Stimulated activated CD8-positive, alpha-beta memory T cell treated with anti-CD3 and anti-CD28 coated beads, Interleukin-12 subunit alpha, Interleukin-12 subunit beta, amount 100 ng/mL, for 24 hours (primary cell): Measurements from ENCODE around the gene ATP13A1.
A peak's percentile ranks its signal among the peaks of the same experiment; 100 is the strongest.

ENCODE experiments used
- DNase-seq: peaks from one replicate; pipeline ENCODE4 v3.0.0-alpha.2; 2020; ENCODE audit errors: extremely low read depth

The ATP13A1 gene

DNA sequence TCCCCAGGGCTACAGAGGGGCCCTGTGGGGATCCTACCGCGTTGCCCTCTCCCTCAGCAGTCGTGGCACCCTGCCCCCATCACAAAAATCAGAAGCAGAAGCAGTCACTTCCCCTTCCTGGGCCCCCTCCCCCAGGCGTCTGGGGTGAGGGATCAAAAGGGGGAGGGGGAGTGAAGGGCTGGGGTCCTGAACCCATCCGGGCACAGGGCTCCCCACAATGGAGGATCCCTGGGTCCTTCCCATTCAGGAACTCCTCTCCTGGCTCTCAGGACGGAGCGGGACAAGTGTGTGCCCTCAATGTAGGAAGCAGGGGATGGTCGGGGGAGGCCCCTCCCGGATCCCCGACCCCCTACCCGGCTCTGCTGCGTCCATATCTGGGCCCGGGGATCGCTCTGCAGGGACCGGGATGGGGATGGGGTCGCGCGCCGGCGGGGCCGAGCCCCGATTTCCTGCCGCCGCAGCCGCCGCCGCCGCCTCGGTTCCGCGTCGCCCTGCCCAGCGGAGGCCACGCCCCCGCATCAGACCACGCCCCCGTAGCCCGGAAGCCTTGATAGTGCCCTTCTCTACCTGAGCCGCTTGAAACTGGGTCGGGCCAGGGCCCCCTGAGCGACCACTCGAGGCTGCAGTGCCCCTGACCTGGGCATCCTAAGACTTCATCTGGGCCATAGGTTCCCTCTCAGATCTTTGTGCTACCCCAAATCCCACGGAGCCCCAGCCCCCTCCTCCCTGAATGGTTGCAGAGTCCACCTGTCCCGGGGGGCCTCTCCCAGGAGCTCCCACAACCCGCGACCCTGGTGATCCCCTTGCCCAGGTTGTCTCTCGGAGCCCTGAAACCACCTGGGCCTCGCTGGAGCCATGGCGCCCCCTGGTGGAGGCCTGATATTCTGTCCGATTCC, 20.1 kb downstream of the ATP13A1 start, which contains the start of gene GMIP:
Gene GMIP (minus strand): TSS at position 500 of the 896 bp plus-strand sequence. CDS start 128 bp downstream, at position 372.
- peak; percentile 66 for DNase-seq

DNA sequence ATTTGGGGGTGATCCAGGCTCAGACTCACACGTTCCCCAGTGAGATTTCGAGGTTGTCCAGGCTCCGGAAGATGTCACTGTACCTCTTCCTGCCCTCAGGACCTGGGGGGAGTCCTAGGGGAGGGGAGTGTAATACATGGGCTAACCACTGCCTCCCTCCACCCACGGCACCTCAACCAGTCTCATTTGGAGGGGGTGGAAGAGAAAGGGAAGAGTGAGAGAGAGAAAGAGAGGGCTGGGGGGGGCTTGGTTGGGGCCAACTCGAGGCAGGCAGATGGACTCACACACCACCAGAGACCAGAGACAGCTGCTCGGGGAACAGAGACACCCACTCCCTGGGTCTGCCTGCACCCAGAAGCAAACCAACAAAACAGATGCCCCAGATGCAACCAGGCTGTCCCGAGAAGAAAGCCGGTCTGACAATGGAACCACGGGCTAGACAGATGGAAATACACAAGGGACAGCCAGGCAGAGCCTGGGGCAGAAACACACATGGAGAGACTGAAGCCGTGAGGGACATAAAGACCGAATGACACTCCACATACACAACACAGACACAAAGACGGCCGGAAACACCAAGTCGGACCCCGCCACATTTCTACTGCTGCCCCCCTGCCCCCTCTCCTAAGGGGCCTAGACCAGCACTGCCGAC, 20.8 kb downstream of the ATP13A1 start:
- peak; percentile 15 for DNase-seq

DNA sequence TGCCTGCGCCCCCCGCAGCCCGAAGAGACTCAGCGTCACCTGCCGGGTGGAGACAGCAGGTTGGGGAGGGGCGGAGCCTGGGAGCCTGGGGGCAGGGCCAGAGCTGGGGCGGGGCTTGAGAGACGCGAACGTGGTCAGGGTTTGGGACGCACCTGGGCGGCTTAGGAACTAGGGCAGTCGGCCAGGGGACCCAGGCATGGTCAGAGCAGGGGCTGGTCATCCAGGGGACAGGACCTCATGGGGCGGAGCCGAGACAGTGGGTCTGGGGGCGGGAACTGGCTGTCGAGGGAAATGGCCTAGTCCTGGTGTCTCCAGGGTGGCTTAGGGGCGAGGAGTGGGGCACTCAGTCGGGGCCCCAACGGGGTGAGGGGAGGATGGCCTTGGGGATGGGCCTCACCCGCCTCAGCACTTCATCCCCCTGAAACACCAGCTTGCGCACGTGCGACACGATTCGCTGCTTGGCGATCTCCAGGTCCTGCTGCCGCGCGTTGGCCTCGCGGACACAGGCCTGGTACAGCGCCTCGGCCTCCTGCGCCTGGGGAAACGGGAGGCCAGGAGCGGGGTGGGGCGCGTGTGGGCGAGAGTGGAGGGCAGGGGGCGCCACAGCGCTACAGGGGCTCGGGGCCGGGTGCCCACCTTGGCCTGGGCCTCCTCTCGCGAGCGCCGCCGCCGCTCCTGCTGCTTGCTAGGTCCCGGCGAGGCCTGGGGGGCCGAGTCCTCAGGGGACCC, 25.8 kb downstream of the ATP13A1 start:
- no peak for DNase-seq

DNA sequence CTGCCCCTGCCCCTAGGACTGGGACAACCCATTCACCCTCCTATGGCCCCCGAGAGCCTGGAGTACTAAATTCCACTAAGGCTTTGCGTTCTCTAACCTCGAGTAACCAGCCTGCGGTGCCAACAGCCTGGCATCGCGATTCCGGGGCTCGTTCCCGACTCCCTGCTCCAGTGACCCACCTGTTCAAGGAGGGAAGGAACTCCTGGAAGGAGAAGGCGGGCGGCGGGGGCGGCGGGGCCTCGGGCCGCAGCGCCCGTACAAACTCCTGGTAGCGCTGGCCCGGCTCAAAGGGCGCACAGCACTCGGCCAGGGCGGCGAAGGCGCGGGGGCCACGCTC, 26.3 kb downstream of the ATP13A1 start:
- no peak for DNase-seq

DNA sequence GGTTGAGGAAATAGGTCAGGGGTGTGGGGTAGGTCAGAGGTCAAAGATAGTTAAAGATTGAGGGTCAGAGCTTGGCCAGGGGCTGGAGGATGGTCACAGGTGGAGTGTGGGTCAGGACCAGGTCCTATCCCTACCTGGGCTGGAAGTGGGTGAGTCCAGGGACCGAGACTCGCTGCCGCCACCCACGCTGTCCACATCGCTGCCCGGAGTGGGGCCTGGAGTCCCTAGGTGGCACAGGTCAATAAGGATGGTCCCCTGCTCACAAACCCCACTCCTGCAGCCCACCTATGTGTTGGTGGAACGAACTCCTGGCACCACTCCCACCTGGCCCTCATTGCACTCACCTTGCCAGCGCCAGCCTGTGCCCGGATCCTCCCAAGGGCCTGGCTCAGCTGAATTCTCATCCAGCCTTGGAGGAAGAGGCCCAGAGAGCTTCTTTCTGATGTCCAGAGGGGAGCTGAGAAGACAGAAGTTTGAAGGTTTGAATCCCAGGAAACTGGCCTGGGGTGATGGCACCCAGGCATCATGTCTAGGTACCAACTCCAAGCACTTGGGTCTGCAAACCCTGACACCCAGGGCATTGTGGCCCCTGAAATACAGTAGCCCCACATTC, 26.8 kb downstream of the ATP13A1 start:
- no peak for DNase-seq

DNA sequence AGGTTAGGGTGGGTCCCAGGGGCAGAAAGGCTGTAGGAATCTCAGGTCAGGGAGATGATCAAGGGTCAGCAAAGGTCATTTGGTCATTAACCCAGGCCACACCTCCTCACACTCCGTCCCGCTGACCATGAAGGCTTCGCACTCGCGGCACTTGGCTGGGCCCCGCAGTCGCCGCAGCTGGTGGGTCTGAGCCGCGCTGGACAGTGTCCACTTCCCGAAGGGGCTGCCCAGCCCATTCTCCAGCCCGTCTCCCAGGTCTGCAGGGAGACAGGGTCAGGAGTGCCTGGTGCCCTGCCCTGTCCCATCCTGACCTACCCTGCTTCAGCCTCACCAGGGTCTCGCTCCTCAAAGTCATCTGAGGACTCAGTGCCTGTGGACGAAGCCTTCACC, 28.2 kb downstream of the ATP13A1 start:
- DNase-seq = no peak

DNA sequence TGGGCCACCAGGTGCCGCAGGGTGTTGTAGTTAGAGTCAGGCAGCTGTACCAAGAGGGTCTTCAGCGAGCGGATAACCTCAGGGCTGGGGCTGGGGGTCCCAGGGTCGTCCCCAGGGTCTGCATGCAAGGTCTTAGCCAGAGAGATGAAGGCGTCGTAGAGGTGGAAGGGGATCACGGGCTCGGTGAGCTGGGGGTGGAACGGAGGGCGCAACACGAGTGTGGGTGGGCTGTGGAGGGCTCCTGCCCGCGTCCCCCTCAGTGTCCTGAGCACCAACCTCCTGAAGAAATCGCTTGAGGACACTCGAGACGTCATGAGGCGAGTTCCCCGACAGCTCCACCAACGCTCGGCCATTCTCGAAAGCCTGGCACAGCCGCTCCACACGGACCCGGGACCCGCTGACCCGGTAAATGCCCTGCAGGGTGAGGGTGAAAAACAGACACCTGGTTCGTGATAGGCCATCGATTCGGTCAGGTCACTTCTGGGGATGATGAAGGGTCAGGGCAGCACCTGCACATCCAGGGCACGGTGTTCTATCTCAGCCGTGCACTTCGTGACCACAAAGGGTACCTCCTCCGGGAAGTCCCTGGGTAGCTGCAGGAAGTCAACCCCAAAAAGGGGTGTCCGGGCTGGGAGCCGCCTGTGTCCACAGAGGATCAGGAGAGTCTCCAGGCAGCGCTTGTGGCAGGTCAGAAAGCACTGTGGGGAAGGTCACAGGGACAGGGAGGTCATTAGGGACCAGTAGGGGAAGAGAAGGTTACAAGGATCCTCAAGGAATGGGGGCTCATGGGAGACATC, 28.8 kb downstream of the ATP13A1 start:
- DNase-seq = no peak

DNA sequence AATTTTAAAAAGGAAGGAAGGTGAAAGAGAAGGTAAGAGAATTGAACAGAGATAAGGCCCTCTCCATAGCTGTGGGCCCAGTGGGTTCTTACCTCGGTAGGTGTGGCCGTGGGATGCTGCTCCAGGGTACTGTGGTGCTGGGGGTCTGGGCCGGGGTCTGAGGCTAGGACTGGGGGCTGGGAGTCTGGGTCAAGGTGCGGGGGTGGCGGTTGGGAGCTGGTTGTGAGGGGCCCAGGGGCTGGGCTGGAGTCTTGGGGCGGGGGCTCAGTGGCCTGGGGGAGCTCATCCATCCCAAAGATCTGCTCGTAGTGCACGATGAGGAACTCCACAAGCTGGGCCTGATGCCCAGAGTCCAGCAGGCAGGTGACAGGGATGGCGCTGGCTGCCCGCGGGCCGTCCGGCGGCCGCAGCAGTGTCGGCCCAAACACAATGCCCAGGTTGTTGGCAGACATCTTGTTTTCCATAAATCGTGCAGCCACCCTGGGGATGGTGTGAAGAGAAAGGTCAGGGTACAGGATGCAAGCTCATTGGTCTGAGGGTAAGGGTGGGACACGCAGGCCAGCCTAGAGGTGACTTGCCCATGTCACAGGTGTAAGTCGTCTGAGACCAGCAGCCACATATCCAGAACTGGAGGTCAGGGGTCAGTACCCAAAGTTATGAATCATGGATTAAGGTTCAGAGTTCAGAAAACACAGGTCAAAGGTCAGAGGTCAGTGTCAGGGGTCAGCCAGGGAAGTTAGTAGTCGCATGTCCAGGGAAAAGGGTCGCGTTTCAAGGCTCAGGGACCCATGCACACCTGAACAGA, 29.6 kb downstream of the ATP13A1 start:
- no peak for DNase-seq

DNA sequence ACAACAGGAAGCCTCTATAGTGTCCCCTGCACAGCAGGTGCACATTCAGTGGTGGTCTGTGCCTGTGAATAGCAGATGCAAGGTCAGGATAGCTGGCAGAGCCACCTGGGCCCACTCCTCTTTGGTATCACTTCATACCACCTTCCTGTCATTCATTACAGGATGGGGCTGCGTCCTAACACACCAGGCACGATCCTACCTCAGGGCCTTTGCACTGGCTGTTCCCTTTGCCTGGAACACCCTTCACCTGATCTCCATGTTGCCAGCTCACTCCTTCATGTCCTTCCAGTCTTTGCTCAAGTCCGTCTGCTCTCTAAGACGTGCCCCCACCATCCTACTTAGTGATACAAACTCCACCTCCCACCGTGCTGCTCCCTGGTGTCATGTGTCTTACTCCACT, 30.8 kb downstream of the ATP13A1 start:
- no peak for DNase-seq

DNA sequence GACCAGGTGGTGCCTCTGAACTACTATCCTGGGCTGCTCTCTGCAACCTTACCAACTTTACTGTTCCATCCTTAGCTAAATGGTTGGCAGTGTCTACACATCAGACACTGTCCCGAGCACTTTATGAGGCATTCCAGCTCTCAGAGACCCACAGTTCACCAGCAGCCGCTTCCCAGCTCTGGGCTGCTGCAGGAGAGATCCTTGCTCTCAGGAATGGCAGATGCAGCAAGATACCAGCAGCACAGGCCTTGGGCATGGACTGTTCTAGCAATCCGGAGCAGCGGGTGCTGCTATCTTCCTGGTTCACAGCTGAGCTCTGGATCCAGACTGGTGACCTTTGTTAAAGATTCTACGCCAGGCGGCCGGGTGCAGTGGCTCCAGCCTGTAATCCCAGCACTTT, 32.1 kb downstream of the ATP13A1 start:
- no peak for DNase-seq

DNA sequence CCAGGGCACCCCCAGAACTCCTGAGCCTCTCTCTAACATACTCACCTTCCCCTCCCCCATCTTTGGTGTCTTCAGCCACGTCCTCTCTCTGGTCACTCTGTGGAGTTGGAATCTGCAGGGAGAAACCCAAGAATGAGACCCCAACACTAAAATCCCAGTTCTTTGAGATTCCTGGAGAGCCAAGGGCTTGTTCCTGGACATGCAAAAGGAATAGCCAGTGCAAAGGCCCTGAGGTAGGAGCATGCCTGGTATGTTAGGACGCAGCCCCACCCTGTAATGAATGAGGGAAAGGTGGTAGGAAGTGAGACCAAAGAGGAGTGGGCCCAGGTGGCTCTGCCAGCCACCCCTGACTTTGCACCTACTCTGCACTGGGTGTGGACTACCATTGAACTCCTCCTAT, 33.0 kb downstream of the ATP13A1 start:
- DNase-seq = no peak

DNA sequence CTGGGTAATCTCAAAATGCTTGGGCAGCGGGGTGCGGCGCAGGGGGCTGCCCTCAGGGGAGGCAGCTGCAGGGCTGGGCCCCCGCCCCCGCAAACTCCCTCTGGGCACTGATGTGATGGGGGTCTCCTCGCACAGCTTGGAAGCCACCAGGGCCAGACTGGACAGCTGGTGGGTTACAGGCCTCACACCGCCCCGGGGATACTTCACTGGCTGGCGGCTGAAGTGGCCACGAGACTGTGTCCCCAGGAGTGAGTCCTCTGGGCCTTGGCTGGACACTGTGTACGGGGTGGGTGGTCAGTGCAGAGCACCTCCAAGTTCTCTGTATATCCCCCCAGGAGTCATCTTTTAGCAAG, 33.4 kb downstream of the ATP13A1 start:
- no peak for DNase-seq

DNA sequence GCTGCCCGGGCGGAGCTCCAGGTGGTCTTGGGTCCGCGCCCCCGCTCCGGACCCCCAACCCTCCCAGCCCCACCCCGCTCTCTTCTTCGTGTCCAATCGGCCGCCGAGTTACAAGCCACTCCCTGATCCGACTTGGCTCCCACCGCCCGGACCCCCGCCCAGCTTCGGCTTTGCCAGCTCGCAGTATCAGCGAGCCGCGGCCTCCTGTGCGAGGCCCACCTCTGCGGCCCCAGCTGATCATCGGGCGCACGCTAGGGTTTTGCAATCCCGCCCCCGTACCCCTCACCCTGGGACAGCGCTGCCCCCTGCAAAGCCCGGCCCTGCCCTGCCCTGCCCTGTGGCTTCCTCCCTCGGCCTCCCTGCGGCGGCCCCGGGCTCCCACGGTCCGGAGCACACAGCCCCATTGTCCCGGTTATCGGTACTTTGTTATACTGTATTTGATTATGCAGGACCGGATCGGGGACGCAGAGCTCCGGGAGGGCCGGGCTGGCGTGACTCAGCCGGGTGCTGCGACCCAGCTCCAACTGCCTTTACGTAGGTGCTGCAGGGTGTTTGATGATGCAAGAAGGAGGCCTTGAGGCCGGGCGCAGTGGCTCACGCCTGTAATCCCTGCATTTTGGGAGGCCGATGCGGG, 34.9 kb downstream of the ATP13A1 start:
- no peak for DNase-seq

DNA sequence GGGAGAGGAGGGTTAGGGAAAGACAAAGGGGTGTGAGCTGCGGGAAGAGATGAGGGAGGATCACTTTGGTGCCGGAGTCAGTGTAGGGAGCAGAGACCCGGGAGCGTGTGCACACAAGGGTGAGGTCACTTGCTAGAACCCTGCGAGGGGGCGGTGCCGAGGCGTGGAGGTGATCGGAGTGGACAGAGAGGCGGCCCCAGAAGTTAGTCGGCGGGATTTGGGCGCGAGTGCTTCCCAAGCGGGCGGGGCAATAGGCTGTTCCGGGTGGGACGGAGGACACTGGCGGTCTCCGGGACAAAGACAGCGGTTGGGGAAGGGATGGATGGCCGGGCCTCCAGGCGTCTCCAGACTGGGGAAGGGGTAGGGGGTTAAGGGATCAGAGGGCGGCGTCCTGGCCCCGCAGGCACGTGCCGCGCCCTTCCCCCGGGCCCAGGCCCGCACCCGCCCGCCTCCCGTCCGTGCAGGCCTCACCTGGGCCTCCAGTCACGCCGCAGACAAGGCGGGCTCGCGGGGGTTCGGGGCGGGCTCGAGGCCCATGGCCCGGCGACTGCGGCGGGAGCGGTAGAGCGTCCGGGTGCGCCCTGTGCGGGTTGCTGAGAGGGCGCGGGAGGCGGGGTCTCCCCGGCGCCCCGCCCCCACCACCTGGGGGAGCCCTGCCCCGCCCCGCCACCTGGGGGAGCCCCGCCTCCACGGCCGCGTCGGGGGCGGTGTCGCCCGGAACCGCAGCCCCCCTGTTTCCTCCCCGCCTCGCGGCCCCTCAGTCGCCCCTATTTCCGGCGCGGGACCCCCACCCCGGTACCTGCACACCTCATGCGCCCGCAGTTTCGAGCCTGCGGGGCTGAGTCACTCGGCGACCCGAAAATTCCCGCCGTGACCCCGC, 35.6 kb downstream of the ATP13A1 start, which contains the start of gene LPAR2:
Gene LPAR2 (minus strand): TSS at position 600 of the 880 bp plus-strand sequence. CDS start 945 bp downstream, outside the sequence.
- DNase-seq = no peak

DNA sequence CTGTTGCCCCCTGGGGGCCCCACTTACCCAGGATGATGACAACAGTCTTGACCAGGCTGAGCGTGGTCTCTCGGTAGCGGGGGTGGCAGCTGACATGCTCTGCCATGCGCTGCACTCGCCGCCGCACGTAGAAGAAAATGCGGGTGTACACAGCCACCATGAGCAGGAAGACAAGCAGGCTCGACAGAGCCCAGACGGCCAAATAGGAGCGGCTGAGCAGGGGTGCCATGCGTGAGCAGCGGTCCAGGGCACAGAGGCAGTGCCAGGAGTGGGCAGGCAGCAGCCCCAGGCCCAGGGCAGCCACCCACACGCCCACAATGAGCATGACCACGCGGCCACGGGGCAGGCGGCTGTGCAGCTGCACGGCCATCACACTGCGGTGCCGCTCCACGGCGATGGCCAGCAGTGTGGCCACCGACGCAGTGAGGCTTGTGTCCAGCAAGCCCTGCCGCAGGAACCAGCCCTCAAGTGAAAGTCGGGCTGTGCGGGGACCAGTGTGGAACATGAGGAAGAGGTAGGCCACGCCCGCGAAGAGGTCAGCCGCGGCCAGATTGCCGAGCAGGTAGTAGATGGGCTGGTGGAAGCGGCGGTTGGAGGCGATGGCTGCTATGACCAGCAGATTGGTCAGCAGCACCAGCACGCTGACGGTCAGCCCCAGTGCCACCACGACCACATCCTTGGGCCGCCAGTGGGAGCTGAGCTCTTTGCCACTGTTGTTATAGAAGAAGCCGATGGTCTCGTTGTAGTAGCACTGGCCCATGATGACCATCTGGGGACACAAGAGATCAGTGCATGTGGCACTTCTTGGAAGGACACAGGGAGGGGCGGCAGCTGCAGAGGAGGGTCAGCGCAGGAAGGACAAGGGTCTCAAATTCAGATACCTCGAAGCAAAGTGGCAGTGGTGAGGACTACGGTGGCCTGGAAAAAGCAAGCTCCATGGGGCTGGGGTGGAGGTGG, 36.7 kb downstream of the ATP13A1 start:
- no peak for DNase-seq

DNA sequence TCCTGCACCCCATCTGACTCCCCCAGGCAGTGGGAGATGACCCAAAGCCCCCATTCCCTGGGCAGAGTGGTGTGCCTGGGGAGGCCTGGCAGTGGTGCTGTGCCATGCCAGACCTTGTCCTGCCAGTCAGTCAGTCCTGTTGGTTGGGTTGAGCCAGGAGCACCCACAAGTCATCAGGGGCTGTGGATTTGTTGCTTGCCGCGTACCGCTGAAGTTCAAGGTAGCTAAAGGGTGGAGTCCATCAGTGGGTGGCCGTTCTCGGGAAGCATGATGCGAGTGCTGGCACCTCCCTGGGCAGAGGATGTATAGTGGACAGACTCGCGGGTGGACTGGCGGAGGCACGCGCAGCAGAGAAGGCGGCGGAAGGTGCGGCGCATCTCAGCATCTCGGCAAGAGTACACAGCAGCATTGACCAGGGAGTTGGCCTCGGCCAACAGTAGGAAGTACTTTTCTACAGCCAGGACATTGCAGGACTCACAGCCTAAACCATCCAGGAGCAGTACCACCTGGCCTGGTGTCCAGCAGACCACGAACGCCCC, 39.4 kb downstream of the ATP13A1 start:
- no peak for DNase-seq

DNA sequence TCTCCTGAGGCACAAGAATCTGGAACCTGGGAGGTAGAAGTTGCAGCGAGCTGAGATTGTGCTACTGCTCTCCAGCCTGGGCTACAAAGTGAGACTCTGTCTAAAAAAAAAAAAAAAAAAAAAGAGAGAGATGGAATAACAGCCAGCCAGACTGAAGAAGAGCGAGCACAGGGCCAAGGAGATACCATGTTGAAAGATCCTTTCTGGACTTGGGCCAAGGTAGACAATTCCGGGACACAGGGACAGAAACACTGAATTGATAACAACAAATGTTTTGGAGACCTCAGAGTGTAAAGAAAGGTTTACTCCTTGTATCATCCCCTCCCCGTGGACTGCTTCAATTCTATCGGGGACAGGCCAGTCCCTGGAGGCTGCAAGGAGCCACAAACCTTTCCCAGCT, 40.1 kb downstream of the ATP13A1 start:
- DNase-seq = no peak

DNA sequence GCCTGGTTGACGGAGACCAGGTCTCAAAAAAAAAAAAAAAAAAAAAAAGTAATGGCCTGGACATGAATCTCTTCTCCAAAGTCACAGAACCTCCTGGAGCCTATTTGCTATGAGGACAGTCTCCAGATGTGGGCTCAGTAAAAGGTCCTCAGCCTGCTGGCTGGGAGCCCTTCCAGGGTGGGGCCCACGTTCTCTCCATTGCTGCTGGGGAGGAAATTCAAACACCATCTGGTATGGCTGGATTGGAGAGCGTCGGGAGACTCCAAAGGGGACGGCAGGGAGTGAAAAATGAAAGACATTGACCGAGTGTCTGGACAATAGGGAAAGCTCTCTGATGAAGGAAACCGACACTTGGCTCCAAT, 43.6 kb downstream of the ATP13A1 start:
- DNase-seq = no peak
